Loucy (cell line): ENCODE measurements around the gene POU2F3.

Experiments
- EZH2phosphoT487 ChIP-seq: fragments of 200-600 bp; IDR thresholded peaks from 2 replicates; pipeline ENCODE4 v1.6.1; 2018; ENCODE audit warnings: antibody characterized with exemption, mild to moderate bottlenecking, moderate library complexity, borderline replicate concordance
- TF ChIP-seq, protein P1 (sequence below): fragments of 200-600 bp; sonication (generic); conservative IDR thresholded peaks from 2 replicates; pipeline ENCODE4 v1.5.1; 2014; ENCODE audit warnings: mild to moderate bottlenecking, antibody characterized with exemption, low read length

DNA sequence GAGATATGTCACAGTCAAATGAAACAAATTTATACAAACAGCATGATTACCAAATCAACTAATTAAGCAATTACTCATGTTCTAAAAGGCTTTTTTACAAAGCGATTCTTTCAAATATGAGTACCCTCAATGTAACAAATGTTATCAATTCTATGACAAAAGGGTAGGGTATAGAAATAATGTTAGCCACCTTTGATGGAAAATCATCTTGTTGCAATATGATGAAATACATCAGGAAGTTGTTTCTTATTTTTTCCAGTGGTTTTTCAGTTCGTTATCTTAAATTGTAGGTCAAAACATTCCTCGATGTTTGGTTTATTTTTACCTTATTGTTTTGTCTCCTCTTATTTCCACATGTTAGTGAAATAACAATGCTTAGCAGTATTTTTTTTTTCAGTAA is 102.7 kb downstream of the POU2F3 start:
- TF ChIP-seq, protein P1, sequence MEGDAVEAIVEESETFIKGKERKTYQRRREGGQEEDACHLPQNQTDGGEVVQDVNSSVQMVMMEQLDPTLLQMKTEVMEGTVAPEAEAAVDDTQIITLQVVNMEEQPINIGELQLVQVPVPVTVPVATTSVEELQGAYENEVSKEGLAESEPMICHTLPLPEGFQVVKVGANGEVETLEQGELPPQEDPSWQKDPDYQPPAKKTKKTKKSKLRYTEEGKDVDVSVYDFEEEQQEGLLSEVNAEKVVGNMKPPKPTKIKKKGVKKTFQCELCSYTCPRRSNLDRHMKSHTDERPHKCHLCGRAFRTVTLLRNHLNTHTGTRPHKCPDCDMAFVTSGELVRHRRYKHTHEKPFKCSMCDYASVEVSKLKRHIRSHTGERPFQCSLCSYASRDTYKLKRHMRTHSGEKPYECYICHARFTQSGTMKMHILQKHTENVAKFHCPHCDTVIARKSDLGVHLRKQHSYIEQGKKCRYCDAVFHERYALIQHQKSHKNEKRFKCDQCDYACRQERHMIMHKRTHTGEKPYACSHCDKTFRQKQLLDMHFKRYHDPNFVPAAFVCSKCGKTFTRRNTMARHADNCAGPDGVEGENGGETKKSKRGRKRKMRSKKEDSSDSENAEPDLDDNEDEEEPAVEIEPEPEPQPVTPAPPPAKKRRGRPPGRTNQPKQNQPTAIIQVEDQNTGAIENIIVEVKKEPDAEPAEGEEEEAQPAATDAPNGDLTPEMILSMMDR, result no peak
- TF ChIP-seq EZH2phosphoT487, result no peak
